WTC11 (cell line): ENCODE measurements around the gene LRRC2. TPM values are rescaled to one million over a fixed set of nuclear protein-coding genes. Genes with fewer than 3 reads are reported as not detected.

ENCODE experiments used
- ATAC-seq: fragments of 200-7000 bp; cut with Tn5 transposase; 2 replicates; pipeline ENCODE4 v1.10.0; 2021; ENCODE audit warnings: mild to moderate bottlenecking, moderate library complexity
- CTCF ChIA-PET: fragments of 300-600 bp; sonication (Branson Sonifier 250); formaldehyde crosslinking; loops from one replicate; lab custom pipeline; 2021; ENCODE audit warnings: antibody characterized with exemption; lab: Charles Lee
- POLR2A ChIA-PET: fragments of 350-600 bp; sonication (Branson Sonifier 250); formaldehyde crosslinking; loops from one replicate; lab custom pipeline; 2021; ENCODE audit warnings: antibody characterized with exemption; lab: Charles Lee
- DNase-seq: peaks from one replicate; pipeline ENCODE4 v3.0.0; 2021; ENCODE audit warnings: low spot score
- H3K27ac Mint-ChIP-seq: 2 replicates; pipeline ENCODE4 v1.8.0; 2021; ENCODE audit warnings: mixed read lengths
- H3K27me3 Mint-ChIP-seq: 2 replicates; pipeline ENCODE4 v1.8.0; 2021; ENCODE audit warnings: low read depth, mild to moderate bottlenecking, moderate library complexity, mixed read lengths
- H3K36me3 Mint-ChIP-seq: 2 replicates; pipeline ENCODE4 v1.8.0; 2021; ENCODE audit warnings: mixed read lengths
- H3K4me1 Mint-ChIP-seq: 2 replicates; pipeline ENCODE4 v1.8.0; 2022; ENCODE audit warnings: mixed read lengths
- H3K4me3 Mint-ChIP-seq: 2 replicates; pipeline ENCODE4 v1.8.0; 2021; ENCODE audit warnings: mild to moderate bottlenecking, moderate library complexity, mixed read lengths
- H3K9me3 Mint-ChIP-seq: 2 replicates; pipeline ENCODE4 v1.8.0; 2021; ENCODE audit warnings: mixed read lengths
- ARID4B ChIP-seq: sonication (generic); formaldehyde crosslinking; IDR thresholded peaks from 2 replicates; pipeline ENCODE4 v1.8.0; 2023; ENCODE audit warnings: missing genetic modification reagents, mild to moderate bottlenecking, borderline replicate concordance
- ATF3 ChIP-seq: sonication (generic); formaldehyde crosslinking; conservative IDR thresholded peaks from 2 replicates; pipeline ENCODE4 v1.8.1; 2022; ENCODE audit warnings: mild to moderate bottlenecking, missing genetic modification reagents
- CBFB ChIP-seq: sonication (generic); formaldehyde crosslinking; IDR thresholded peaks from 2 replicates; pipeline ENCODE4 v1.8.1; 2022; ENCODE audit warnings: mild to moderate bottlenecking, low read depth, missing genetic modification reagents
- CREM ChIP-seq: sonication (generic); formaldehyde crosslinking; IDR thresholded peaks from 2 replicates; pipeline ENCODE4 v1.8.1; 2022; ENCODE audit warnings: mild to moderate bottlenecking, missing genetic modification reagents, moderate library complexity
- ELF4 ChIP-seq: sonication (generic); formaldehyde crosslinking; IDR thresholded peaks from 2 replicates; pipeline ENCODE4 v1.8.1; 2022; ENCODE audit warnings: low read depth, mild to moderate bottlenecking, moderate library complexity, missing genetic modification reagents
- FOXK1 ChIP-seq: sonication (generic); formaldehyde crosslinking; IDR thresholded peaks from 2 replicates; pipeline ENCODE4 v1.8.0; 2022; ENCODE audit warnings: mild to moderate bottlenecking, moderate library complexity, missing genetic modification reagents
- FOXP1 ChIP-seq: sonication (generic); formaldehyde crosslinking; IDR thresholded peaks from 2 replicates; pipeline ENCODE4 v1.8.0; 2022; ENCODE audit warnings: missing genetic modification reagents, mild to moderate bottlenecking, moderate library complexity, borderline replicate concordance
- JAZF1 ChIP-seq: fragments of 250-450 bp; sonication (Bioruptor Pico); IDR thresholded peaks from 2 replicates; pipeline ENCODE4 v1.9.0; 2021; ENCODE audit warnings: moderate library complexity, mild to moderate bottlenecking, inconsistent platforms
- MXD4 ChIP-seq: fragments of 250-450 bp; sonication (Bioruptor Pico); IDR thresholded peaks from 2 replicates; pipeline ENCODE4 v1.8.0; 2021; ENCODE audit warnings: mild to moderate bottlenecking, moderate library complexity, borderline replicate concordance
- NFATC4 ChIP-seq: fragments of 250-450 bp; sonication (Bioruptor Pico); IDR thresholded peaks from 2 replicates; pipeline ENCODE4 v1.9.0; 2021; ENCODE audit warnings: mild to moderate bottlenecking
- NFYB ChIP-seq: sonication (generic); formaldehyde crosslinking; conservative IDR thresholded peaks from 2 replicates; pipeline ENCODE4 v1.8.0; 2022; ENCODE audit warnings: low read depth, missing genetic modification reagents
- SP1 ChIP-seq: sonication (generic); formaldehyde crosslinking; conservative IDR thresholded peaks from 2 replicates; pipeline ENCODE4 v1.8.1; 2022; ENCODE audit warnings: missing genetic modification reagents
- USF2 ChIP-seq: sonication (generic); formaldehyde crosslinking; IDR thresholded peaks from 2 replicates; pipeline ENCODE4 v1.8.1; 2023; ENCODE audit warnings: mild to moderate bottlenecking, missing genetic modification reagents, moderate library complexity
- ZNF219 ChIP-seq: sonication (generic); formaldehyde crosslinking; IDR thresholded peaks from 2 replicates; pipeline ENCODE4 v1.8.0; 2023; ENCODE audit warnings: missing genetic modification reagents, mild to moderate bottlenecking, borderline replicate concordance
- ZNF232 ChIP-seq: sonication (generic); formaldehyde crosslinking; IDR thresholded peaks from 2 replicates; pipeline ENCODE4 v1.8.0; 2022; ENCODE audit warnings: mild to moderate bottlenecking, missing genetic modification reagents
- ZNF281 ChIP-seq: sonication (generic); formaldehyde crosslinking; IDR thresholded peaks from 2 replicates; pipeline ENCODE4 v1.8.0; 2023; ENCODE audit warnings: mild to moderate bottlenecking, missing genetic modification reagents
- ZNF425 ChIP-seq: fragments of 250-450 bp; sonication (Bioruptor Pico); conservative IDR thresholded peaks from 2 replicates; pipeline ENCODE4 v1.9.0; 2021; ENCODE audit warnings: mild to moderate bottlenecking
- total RNA-seq: library from RNA; stranded (reverse); gene quantifications from 3 replicates; pipeline ENCODE4 v1.2.3, GENCODE V29; 2021
- TF ChIP-seq, protein P1 (sequence below): sonication (generic); formaldehyde crosslinking; IDR thresholded peaks from 2 replicates; pipeline ENCODE4 v1.8.1; 2023; ENCODE audit warnings: mild to moderate bottlenecking, moderate library complexity, missing genetic modification reagents
- TF ChIP-seq, protein P2 (sequence below): sonication (generic); formaldehyde crosslinking; IDR thresholded peaks from 2 replicates; pipeline ENCODE4 v1.8.0; 2022; ENCODE audit warnings: mild to moderate bottlenecking, missing genetic modification reagents
- TF ChIP-seq, protein P3 (sequence below): fragments of 250-450 bp; sonication (Bioruptor Pico); IDR thresholded peaks from 2 replicates; pipeline ENCODE4 v2.1.2; 2022; ENCODE audit warnings: mild to moderate bottlenecking, moderate library complexity
- TF ChIP-seq, protein P4 (sequence below): sonication (generic); formaldehyde crosslinking; IDR thresholded peaks from 2 replicates; pipeline ENCODE4 v1.8.0; 2022; ENCODE audit warnings: mild to moderate bottlenecking, missing genetic modification reagents

Gene LRRC2
- total RNA-seq, 1 experiment from 2014 or later, result 4.9 TPM

DNA sequence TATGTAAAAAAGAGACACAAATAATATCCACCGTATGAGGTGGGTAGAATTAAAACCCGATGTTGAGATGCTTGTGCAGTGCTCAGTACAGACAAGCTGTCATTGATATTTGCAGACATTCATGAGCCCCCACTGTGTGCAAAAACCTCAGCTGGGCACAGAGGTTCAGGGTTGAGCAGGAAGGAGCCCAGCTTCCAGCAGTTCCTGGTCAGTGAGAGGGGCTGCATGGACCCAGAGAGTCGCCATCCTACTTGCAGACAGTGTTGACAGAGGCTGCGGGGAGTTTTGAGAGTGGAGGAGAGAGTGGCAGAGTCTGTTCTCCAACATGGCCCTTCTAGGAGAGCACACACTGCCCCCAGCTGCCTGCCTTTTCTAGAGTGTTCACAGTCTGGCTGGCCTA, 95.3 kb downstream of the LRRC2 start (continued):
- no peak for TF ChIP-seq FOXP1 (CRISPR knock-in tag)
- no peak for TF ChIP-seq CBFB
- no peak for TF ChIP-seq JAZF1 (CRISPR knock-in tag)
- no peak for TF ChIP-seq CREM

- CTCF ChIA-PET, result interaction anchor here (1.2 to 2.0 kb wide), 2 partner anchors 8 to 19 kb away, joined by 3 to 7 read pairs; no protein-coding TSS in a partner anchor
- TF ChIP-seq FOXK1 (CRISPR knock-in tag), result no peak
- TF ChIP-seq NFATC4, result no peak
- TF ChIP-seq, protein P1, sequence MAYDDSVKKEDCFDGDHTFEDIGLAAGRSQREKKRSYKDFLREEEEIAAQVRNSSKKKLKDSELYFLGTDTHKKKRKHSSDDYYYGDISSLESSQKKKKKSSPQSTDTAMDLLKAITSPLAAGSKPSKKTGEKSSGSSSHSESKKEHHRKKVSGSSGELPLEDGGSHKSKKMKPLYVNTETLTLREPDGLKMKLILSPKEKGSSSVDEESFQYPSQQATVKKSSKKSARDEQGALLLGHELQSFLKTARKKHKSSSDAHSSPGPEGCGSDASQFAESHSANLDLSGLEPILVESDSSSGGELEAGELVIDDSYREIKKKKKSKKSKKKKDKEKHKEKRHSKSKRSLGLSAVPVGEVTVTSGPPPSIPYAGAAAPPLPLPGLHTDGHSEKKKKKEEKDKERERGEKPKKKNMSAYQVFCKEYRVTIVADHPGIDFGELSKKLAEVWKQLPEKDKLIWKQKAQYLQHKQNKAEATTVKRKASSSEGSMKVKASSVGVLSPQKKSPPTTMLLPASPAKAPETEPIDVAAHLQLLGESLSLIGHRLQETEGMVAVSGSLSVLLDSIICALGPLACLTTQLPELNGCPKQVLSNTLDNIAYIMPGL (CRISPR knock-in tag), result no peak
- no peak for TF ChIP-seq ZNF219 (CRISPR knock-in tag)
- no peak for TF ChIP-seq NFYB
- TF ChIP-seq, protein P2, sequence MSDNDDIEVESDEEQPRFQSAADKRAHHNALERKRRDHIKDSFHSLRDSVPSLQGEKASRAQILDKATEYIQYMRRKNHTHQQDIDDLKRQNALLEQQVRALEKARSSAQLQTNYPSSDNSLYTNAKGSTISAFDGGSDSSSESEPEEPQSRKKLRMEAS (CRISPR knock-in tag), result no peak
- no peak for TF ChIP-seq MXD4 (CRISPR knock-in tag)
- no peak for TF ChIP-seq ZNF425 (CRISPR knock-in tag)
- no peak for TF ChIP-seq ARID4B (CRISPR knock-in tag)
- TF ChIP-seq, protein P3, sequence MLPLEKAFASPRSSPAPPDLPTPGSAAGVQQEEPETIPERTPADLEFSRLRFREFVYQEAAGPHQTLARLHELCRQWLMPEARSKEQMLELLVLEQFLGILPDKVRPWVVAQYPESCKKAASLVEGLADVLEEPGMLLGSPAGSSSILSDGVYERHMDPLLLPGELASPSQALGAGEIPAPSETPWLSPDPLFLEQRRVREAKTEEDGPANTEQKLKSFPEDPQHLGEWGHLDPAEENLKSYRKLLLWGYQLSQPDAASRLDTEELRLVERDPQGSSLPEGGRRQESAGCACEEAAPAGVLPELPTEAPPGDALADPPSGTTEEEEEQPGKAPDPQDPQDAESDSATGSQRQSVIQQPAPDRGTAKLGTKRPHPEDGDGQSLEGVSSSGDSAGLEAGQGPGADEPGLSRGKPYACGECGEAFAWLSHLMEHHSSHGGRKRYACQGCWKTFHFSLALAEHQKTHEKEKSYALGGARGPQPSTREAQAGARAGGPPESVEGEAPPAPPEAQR (CRISPR knock-in tag), result no peak
- TF ChIP-seq USF2 (CRISPR knock-in tag), result no peak
- TF ChIP-seq, protein P4, sequence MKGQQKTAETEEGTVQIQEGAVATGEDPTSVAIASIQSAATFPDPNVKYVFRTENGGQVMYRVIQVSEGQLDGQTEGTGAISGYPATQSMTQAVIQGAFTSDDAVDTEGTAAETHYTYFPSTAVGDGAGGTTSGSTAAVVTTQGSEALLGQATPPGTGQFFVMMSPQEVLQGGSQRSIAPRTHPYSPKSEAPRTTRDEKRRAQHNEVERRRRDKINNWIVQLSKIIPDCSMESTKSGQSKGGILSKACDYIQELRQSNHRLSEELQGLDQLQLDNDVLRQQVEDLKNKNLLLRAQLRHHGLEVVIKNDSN, result no peak
- no peak for TF ChIP-seq SP1 (CRISPR knock-in tag)
- TF ChIP-seq ELF4 (CRISPR knock-in tag), result no peak
- TF ChIP-seq ATF3 (CRISPR knock-in tag), result no peak
- TF ChIP-seq ZNF232 (CRISPR knock-in tag), result no peak
- no peak for TF ChIP-seq ZNF281 (CRISPR knock-in tag)
- TF ChIP-seq, all 79 proteins: peak for 0
- peaks cover 3% of the 10 kb centered on the region for H3K4me1 Mint-ChIP-seq
- H3K27ac Mint-ChIP-seq, result no peak overlapping the region
- H3K9me3 Mint-ChIP-seq, result peaks cover 14% of the 10 kb centered on the region
- ATAC-seq, result no peak
- H3K4me3 Mint-ChIP-seq, result no peak overlapping the region
- H3K36me3 Mint-ChIP-seq, result peaks cover 6% of the 10 kb centered on the region
- no peak for DNase-seq
- POLR2A ChIA-PET, result no interaction called here
- peaks cover 24% of the 10 kb centered on the region for H3K27me3 Mint-ChIP-seq
Observed at GRCh38 chr3:46469680-46470357, 96.3 kb downstream of the LRRC2 start.
